Stimulated activated CD4-positive, alpha-beta T cell treated with anti-CD3 and anti-CD28 coated beads, Interleukin-4, amount 100 ng/mL, for 48 hours (primary cell): ENCODE data around the gene TBCC.
A peak's percentile ranks its signal among the peaks of the same experiment; 100 is the strongest.

ENCODE experiments used
- DNase-seq, 2 donors: peaks; one replicate each; pipeline ENCODE4 v3.0.0-alpha.2; 2020; ENCODE audit warnings: low read depth in 2 of 2

Gene TBCC

GRCh38 chr6:42745640-42746462, at the start of gene TBCC:
Gene TBCC (minus strand): TSS chr6:42746103. CDS start chr6:42746073, 30 bp downstream.
- DNase-seq, result peak; percentile 83 to 89

GRCh38 chr6:42795651-42796050, 49.7 kb upstream of the TBCC start:
- no peak for DNase-seq

- DNase-seq, result no peak
Measured at GRCh38 chr6:42791706-42792320, 45.9 kb upstream of the TBCC start.

GRCh38 chr6:42790549-42791181, 44.8 kb upstream of the TBCC start:
- no peak for DNase-seq

GRCh38 chr6:42788671-42789070, 42.8 kb upstream of the TBCC start:
- DNase-seq, result no peak

GRCh38 chr6:42787063-42787472, 41.2 kb upstream of the TBCC start:
- DNase-seq, result no peak

GRCh38 chr6:42786525-42786985, 40.7 kb upstream of the TBCC start:
- no peak for DNase-seq

GRCh38 chr6:42784717-42785498, 39.0 kb upstream of the TBCC start:
- DNase-seq, result no peak

GRCh38 chr6:42783876-42784642, 38.2 kb upstream of the TBCC start:
- no peak for DNase-seq

- DNase-seq, result peak; percentile 62 to 64
Measured at GRCh38 chr6:42783177-42783875, 37.4 kb upstream of the TBCC start.

GRCh38 chr6:42782689-42783176, 36.8 kb upstream of the TBCC start:
- DNase-seq, result peak; percentile 60 to 65

- peak; percentile 69 to 74 for DNase-seq
Measured at GRCh38 chr6:42781796-42782688, 36.1 kb upstream of the TBCC start, which contains the start of gene BICRAL. Gene BICRAL (plus strand): TSS chr6:42782052. CDS start chr6:42822023, 39,971 bp downstream.

- DNase-seq, result no peak
Measured at GRCh38 chr6:42781546-42781795, 35.6 kb upstream of the TBCC start.

GRCh38 chr6:42779521-42779920, 33.6 kb upstream of the TBCC start:
- DNase-seq, result no peak

GRCh38 chr6:42778122-42778521, 32.2 kb upstream of the TBCC start:
- no peak for DNase-seq

GRCh38 chr6:42777126-42777822, 31.4 kb upstream of the TBCC start:
- DNase-seq, result no peak

GRCh38 chr6:42774821-42775487, 29.1 kb upstream of the TBCC start:
- DNase-seq, result peak in 1 of 2 donors; percentile 22

GRCh38 chr6:42774201-42774600, 28.3 kb upstream of the TBCC start:
- no peak for DNase-seq
